HG03565 (cell line): ENCODE measurements around the gene KNDC1.
"Not testable (repeated sequence)": the region's sequence is repeated elsewhere in the genome, so short reads cannot be mapped to it uniquely, and the experiment has no call there.

Experiments used
- ATAC-seq: cut with Tn5 transposase; IDR thresholded peaks from one replicate; pipeline ENCODE4 v1.9.1; 2021; ENCODE audit warnings: mild to moderate bottlenecking, moderate library complexity; ENCODE audit not compliant: unreplicated experiment

Gene KNDC1

DNA sequence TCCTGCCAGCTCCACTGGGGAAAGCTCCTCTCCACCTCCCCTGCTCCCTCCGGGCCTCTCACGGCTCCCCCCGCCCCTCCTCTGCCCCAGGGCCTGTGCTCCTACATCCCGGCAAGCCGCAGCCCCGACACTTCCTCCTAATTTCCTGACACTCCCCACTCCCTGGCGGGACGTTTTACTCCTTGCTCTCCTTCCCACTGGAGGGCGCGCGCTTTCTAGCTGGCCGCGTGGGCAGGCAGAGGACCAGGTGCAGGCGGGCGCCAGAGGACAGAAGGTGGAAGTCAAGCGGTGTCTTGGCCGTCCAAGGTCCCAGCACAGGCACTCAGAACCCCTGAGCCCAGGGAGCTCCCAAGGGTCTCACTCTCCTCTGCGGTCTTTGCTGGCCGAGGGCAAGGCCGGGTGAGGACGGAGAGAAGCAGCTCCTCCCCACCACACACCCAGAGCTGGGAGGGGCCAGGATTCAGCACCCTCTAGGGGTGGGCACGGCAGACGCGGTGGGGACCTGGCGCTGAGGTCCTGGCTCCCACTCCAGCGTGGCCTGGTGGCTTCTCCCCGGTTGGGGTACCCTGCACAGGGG is 97.6 kb downstream of the KNDC1 start:
- no peak for ATAC-seq

- no peak for ATAC-seq
Observed at GRCh38 chr10:133258066-133258817, 98.2 kb downstream of the KNDC1 start.

DNA sequence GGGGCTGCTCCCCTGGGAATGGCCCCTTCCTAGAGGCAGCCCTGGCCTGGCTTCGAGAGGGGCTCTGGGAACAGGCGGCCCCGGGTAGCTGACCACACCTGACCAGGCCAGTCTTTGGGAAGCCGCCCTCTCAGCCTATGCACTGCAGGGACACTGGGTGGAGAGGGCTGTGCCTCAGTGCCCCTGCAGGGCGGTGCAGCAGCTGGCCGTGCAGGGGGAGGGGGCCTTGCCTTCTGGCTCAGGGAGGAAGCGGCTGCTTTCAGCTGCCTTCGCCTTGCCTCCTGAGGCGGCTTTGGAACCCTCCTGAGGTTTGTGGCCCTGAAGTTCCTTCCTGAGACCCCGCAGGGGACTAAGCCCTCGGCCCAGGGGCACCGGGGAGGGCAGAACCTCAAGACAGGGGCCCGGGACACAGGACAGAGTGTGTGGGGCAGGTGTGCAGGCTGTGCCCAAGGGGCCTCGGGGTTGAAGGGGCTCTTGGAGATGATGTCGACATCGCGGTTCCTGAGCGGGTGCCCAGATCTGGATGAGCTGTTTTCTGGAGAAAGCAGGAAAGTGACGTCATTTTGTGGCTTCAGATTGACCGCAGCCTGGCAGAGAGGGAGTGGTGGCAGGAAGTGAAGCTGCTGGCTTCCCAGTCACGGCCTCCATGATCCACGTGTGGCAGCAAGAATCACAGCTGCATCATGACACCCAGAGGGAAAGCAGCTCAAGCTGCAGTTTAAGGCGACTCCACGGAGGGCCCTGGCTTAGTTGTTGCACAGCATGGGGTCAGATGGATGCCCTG is 99.0 kb downstream of the KNDC1 start:
- no peak for ATAC-seq

DNA sequence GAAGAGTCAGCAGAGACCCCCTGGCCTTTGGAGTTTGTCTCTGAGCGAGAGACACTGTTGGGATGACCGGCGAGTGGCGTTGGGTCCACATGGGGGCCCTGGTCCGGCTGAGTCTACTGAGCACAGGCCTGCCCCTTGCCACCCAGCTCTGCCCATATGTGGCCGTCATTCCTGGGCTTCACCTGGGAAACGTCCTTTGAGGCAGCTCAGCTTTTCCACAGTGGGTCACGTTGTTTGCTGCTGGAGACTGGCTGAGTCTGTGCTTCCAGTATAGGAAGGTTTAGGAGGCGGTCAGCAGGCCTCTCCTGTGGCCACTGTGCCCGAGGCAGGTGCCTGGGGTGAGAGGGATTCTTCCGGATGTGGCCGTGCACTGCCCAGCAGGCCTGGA is 99.6 kb downstream of the KNDC1 start:
- ATAC-seq: no peak

DNA sequence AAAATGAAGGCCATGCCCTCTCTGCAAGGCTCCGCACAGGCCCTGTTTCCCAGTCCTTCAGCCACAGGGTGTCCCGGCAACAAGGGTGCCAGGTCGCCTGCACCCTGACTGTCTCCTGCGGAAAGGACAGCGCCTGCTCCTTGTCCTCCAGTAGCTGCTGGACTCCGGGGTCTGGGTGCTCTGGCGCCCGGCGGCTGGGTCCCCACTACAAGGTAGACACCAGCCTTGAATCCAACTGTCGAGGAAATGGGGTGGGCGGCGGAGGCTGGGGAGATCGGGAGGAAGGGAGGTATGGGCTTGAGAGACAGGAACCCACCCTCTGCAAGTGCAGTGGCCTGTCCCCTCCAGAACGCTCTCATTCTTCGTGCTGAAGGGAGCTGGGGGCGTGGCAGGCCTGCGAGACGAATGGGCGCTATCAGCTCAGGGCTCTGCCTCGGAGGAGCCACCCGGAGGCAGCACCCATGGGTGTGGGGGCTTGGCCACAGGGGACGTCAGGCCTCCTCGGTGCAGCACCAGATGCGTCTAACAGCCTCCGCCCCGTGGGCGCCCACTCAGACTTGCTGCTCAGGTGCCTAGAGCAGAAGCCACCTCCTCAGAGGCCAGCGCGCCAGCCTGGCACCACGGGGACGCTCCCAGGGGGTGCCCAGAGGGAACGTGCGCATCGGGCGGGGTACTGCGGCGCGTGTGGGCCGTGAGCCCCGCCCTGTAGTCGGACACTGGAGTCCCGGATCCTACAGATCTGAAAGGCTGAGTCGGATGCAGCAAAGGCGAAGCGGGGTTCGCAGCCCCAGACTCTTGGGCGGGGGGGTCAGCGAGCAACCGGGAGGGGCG is 101.1 kb downstream of the KNDC1 start:
- peak; percentile 37 for ATAC-seq

DNA sequence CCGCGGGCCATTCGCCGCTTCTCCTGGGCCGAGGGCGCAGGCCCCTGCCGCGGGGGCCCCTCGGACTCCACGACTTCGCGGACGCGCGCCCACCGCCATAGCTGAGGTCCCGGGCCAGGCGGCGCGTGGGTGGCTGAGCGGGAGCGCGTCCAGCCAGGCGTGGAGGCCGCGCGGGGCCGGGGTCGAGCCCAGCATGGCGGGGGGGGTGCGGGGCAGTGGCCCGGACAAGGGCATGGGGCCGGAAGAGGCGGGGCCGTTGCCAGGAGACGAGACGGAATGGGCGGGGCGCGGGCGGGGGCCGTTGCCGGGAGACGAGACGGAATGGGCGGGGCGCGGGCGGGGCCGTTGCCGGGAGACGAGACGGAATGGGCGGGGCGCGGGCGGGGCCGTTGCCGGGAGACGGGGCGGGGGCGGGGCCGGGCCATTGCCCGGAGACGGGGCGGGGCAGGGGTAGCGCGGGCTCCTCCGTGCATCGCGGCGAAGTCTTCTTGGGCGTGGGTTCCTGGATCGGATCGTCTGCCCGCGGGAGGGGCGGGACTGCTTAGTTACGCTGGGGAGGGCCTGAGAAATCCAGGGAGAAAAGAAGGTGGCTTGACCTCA is 101.8 kb downstream of the KNDC1 start:
- peak; percentile 27 for ATAC-seq

DNA sequence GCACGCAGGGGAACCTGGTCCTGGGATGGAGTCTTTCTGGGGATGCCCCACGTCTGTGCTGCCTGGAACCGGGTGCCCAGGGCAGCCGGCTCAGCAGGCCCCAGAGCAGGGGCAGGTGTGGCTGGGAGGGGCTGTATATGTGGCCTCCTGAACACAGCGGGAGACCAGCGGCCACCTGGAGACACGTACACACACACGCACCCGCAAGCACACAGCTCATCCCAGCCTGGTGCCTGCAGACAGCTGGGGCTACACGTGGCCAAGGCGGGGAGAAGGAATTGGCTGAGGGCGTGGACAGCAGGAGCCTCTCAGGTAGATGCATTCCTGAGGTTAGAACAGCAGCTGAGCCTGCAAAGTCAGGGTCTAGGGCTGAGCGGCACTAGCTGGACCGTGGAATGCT is 102.7 kb downstream of the KNDC1 start:
- ATAC-seq: no peak

GRCh38 chr10:133263674-133264073 is 103.7 kb downstream of the KNDC1 start:
- ATAC-seq: no peak

- ATAC-seq: no peak
Observed at GRCh38 chr10:133264461-133264860, 104.4 kb downstream of the KNDC1 start.

- not testable (repeated sequence) for ATAC-seq
Observed at GRCh38 chr10:133265052-133265451, 105.0 kb downstream of the KNDC1 start.

GRCh38 chr10:133266056-133266795 is 106.2 kb downstream of the KNDC1 start:
- no peak for ATAC-seq

DNA sequence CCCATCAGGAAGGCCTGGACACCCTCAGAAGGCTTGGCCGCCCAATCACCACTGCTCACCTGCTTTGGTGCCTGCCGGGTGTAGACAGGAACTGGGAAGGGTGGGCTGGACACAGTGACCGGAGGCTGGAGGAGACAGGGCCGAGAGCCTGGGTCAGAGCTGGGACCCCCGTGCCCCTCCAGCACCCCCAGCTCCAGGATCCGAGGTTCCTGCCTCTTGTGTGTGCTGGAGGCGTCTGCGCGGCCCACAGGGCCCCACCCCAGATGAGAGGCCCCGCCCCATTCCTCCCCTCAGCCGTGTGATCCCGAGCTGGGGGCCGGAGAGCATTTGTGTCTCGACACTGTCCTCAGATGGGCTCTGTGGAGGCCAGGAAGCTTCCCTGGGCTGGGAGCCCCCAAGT is 107.3 kb downstream of the KNDC1 start:
- ATAC-seq: no peak

- ATAC-seq: no peak
Observed at GRCh38 chr10:133267829-133268228, 107.8 kb downstream of the KNDC1 start.

- ATAC-seq: no peak
Observed at GRCh38 chr10:133268532-133268931, 108.5 kb downstream of the KNDC1 start.

DNA sequence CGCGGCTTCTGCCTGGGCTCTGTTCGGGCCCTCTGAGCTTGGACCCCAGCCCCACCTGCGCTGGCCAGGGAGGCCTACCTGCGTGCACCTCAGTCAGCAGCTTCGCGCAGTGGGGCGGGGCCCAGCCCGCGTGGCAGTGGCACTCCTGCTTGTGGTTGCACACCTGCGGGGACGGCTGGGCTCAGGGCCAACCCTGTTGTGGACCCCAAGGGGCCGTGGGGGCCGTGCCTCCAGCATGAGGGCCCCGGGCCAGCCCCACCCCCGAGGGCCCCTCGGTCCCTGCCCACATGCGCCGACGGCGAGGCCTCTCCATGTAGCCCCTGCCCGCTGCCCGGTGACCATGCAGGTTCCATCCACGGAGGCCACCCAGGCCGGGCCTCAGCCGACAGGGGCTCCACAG is 109.3 kb downstream of the KNDC1 start:
- no peak for ATAC-seq

DNA sequence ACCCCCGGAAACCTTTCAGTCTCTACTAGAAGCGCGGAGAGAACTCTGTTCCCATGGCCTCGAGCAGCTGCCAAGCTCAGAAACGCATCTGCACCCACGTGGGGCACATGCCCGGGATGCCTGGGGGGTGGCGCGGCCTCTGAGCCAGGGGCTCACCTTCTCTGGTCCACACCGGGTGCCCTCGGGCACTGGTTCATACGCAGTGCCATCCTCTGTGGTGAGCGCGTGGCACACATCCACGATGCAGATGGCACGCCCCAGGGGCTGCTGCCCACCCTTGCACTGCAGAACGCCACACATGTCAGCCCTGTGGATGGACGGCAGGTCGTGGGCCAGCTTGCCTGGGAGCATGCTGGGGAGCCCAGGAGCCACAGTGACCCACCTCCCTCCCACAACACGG is 110.2 kb downstream of the KNDC1 start:
- ATAC-seq: no peak

DNA sequence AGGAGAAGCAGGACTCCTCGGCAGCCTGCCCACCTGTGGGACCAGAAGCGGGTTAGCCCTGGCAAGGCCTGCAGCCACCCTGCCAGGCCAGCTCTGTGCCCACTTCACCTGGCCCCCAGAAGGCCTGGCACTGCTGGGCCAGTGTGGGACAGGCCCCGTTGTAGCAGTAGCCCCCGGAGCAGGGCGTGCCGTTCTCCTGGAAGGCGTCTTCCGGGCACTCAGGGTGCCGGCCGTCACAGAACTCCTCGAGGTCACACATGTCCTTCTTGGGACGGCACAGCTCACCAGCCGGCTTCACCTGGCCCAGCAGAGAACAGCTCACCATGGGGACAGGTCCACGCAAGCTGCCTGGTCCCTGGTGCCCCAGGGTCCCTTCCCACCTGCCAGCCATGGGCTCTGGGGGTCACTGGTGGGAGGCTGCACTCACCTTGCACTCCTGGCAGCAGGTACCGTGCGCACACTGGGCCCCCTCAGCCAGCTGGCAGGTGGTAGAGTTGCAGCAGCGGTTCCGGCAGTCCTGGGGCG is 110.8 kb downstream of the KNDC1 start:
- no peak for ATAC-seq

- no peak for ATAC-seq
Observed at GRCh38 chr10:133271521-133272300, 111.7 kb downstream of the KNDC1 start.
